ENCODE results near the gene DCTN4.

DNA sequence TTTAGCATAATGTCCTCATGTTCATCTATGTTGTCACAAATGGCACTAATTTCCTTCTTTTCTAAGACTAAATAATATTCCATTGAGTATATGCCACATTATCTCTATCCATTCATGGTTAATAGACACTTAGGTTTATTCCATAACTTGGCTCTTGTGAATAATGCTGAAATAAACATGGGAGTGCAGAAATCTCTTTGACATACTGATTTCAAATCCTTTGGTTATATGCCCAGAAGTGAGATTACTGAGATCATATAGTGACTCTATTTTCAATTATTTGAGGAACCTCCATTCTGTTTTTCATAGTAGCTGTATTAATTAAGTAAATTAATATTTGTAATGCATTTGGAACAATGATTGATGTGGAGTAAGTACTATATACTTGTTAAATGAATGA, 32.7 kb upstream of the DCTN4 start:
- TF ChIP-seq, protein P1, sequence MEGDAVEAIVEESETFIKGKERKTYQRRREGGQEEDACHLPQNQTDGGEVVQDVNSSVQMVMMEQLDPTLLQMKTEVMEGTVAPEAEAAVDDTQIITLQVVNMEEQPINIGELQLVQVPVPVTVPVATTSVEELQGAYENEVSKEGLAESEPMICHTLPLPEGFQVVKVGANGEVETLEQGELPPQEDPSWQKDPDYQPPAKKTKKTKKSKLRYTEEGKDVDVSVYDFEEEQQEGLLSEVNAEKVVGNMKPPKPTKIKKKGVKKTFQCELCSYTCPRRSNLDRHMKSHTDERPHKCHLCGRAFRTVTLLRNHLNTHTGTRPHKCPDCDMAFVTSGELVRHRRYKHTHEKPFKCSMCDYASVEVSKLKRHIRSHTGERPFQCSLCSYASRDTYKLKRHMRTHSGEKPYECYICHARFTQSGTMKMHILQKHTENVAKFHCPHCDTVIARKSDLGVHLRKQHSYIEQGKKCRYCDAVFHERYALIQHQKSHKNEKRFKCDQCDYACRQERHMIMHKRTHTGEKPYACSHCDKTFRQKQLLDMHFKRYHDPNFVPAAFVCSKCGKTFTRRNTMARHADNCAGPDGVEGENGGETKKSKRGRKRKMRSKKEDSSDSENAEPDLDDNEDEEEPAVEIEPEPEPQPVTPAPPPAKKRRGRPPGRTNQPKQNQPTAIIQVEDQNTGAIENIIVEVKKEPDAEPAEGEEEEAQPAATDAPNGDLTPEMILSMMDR (IDR thresholded peaks at IDR 0.05) = no peak
- TF ChIP-seq POLR2A (IDR thresholded peaks at IDR 0.05) = no peak

Data from adrenal gland (tissue), 5 donors.